HG03432 (cell line): ENCODE results near the gene ADGRG3.

Source experiments
- ATAC-seq: cut with Tn5 transposase; IDR thresholded peaks from one replicate; pipeline ENCODE4 v1.9.1; 2021; ENCODE audit warnings: mild to moderate bottlenecking, moderate library complexity; ENCODE audit not compliant: unreplicated experiment

Gene ADGRG3

DNA sequence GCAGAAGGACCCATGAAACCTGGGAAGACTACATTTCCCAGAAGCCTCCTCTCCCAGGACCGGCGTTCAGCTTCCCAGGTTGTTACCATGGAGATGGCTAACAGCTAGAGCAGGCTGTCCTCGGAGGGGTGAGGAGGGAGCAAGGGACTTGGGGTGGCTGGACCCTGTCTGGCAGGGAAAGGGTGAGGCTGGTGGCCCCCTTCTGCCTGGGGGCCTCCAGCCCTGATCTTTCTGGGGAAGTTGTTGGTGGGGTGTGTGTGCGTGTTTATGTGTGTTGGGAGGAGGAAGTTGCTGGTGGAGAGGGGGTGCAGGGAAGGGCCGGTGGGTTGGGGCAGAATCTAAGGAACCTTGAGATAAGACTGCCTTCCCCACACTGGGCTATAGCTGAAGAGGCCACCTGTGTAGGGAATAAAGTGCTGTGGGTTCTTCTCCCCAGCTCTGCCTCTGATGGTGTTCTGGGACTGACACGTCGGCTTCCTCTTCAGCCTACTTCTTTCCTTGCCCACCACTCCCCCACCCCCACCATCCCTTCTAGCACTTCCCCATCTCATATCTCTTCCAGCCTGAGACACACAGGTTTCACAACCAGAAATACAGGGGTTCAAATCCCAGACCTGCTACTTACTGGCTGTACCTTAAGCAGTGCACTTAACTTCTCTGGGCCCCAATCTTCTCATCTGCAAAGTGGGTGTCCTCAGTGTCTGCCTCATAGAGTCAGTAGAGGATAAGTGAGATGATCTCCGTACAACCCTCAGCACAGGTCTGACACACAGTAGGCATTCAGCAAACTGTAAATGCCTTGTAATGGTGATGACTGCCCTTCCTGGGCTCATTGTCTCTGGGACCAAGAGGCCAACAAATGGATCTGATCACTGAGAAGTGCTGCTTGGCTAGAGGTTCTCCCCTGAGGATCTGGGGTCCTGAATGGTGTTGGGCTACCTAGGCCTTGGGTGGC, 26.9 kb downstream of the ADGRG3 start, which contains the start of gene DRC7:
Gene DRC7, plus strand, starts transcription at position 82 of the 955 bp plus-strand sequence. CDS start 3,144 bp downstream, outside the sequence.
- no peak for ATAC-seq

DNA sequence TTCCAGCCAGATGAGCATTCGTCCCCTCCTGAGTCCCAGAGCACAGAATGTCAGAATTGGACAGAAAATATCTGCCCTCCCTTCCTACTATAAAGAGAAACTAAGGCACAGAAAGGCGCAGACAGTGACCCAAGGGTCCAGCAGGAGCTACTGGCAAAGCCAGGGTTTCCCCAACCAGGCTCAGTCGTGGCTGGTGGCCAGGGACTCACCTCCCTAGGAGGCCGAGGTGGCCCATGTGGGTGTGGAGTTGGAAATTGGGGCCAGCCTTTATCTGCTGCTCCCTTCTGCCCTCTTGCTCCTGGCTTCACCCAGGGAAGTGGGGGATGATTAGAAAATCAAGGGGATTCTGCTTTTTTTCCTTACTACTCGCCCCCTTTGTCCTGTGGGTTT, 27.6 kb downstream of the ADGRG3 start:
- ATAC-seq = no peak

DNA sequence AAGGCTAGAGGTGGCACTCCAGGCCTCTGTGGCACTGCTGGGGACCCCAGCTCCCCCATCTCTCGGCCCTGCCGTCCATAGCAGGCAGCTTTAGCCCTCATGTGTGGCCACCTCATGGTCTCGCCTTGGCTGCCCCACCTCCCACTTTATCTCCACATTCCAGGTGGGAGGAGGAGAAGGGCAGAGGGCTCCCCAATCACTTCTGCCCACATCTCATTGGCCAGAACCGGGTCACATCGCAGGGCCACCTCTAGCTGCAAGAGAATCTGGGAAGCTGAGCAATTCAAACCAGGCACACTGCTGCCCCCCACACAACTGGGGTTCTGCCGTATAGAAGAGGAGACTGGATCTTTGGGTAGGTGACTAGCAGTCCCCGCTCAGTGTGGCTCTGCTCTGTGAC, 28.1 kb downstream of the ADGRG3 start:
- ATAC-seq = no peak

DNA sequence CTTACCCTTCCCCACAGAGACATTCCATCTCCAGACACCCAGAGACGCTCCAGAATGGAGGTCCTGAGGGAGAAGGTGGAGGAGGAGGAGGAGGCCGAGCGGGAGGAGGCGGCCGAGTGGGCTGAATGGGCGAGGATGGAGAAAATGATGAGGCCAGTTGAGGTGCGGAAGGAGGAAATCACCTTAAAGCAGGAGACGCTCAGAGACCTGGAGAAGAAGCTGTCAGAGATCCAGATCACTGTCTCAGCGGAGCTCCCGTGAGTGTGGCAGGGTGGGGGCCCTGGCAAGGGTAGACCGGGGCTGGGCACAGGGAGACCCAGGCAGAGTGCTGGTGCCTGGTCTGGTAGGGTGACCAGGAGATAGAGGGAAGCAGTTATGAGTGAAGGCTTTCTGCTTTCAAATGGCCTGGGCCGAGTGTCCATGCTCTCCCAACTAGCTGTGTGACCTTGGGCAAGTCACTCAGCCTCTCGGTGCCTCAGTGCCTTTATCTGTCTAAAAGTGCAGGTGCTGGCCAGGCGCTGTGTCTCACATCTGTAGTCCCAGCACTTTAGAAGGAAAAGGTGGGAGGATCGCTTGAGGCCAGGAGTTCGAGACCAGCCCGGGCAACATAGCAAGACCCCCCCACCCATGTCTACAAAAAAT, 29.9 kb downstream of the ADGRG3 start:
- no peak for ATAC-seq

DNA sequence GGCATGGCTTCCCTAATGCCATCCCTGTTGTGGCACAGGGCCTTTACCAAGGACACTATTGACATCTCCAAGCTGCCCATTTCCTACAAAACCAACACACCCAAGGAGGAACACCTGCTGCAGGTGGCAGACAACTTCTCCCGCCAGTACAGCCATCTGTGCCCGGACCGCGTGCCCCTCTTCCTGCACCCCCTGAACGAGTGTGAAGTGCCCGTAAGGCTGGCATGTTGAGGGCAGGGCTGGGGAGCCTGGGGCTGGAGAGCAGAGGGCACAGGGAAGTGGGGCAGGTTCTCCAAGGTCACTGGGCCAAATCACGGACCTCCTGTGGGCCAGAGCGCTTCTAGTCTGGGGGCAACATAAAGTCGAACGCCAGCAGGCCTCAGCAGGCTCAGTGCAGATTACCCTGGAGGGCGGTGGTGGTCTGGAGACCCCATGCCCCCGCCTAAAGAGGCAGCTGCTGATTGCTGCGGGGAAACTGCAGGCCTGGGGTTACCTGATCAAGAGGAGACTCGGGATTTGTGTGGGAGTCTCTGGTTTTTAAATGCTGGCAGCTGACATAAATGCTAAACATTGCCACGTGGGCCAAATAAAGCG, 30.8 kb downstream of the ADGRG3 start:
- ATAC-seq = no peak

DNA sequence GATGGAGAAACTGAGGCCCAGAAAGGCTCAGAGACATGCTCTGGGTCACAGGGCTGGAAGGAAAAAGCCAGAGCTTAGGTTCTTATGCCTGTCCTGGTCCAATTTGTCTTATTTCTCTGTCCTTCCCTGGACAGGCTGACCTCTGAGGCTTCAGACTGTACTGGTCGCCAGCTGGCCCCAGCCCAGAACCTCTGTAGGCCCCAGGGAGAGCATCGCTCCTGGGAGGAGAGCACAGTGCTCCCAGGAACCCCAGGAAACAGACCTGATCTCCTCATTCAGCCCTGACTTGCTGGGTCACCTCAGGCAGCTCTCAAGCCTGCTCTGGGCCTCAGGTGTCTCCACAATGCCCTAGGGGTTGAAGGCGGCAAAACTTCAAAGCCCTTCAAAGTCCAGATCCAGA, 31.4 kb downstream of the ADGRG3 start:
- ATAC-seq = no peak

DNA sequence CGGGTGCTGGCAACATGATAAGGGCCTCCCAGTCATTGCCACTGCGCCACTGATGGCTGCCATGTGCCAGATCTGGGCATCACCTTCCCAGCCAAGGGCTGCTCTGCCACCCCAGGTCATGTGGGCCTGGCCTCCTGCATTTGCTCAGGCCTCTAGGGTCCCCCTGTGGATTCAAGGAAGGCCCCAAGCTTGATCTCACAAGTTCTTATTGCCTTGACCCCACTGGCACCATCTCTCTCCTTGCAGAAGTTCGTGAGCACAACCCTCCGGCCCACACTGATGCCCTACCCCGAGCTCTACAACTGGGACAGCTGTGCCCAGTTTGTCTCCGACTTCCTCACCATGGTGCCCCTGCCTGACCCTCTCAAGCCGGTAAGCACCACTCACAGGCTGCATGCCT, 31.8 kb downstream of the ADGRG3 start:
- no peak for ATAC-seq

DNA sequence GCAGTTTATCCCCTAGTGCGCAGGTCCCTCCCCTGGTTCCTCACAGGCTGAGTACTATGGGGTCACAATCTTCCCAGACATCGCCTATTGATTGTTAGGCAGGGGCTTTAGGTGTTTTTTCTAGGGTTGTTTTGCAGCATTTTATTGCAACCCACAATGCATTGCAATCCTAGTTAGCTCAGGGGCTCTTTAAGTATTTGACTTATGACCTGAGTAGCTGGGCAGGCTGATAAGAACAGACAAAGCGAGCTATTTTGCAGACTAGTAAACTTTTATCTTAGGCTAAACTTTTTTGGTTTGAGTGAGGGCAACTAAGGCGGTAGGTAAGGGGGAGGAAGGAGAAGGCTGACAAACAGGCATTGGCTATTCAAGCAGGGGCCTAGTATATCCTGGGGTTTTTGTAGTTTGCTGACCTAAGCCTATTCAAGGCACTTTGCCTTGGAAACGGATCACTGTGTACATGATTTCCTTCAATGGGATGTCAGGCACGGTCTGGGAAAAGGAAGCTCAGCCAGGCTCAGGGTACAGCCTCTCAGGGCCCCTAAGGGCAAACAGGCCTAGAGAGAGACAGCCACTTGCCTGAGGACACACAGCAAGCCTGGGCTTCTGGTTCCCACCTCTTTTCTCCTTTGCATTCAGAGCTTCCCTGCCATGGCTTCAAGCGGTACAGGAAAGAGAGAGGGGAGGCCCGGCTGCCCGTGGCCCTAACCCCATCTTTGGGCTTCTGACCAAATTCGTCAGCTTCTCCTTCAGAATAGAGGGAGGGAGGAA, 32.9 kb downstream of the ADGRG3 start:
- no peak for ATAC-seq

DNA sequence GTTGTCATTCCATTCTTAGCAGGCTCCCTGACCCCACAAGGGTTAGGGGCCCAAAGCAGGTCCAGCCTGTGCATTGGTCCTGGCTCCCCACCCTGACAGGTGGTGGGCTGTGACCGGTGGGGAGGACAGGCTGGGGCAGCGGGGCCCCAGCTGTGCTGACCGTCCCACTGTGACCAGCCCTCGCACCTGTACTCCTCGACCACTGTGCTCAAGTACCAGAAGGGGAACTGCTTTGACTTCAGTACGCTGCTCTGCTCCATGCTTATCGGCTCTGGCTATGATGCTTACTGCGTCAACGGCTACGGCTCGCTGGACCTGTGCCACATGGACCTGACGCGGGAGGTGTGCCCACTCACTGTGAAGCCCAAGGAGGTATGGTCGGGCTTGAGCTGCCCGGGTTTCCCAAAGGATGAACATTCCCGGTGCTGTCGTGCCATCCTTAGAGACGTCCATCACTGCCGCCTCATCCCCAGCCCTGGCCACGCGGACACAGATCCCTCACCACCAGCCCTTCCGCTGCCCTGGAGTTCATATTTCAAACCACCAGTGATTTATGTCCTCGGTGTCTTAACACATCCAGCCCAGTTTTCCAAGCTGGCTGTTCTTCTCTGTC, 33.8 kb downstream of the ADGRG3 start:
- no peak for ATAC-seq

DNA sequence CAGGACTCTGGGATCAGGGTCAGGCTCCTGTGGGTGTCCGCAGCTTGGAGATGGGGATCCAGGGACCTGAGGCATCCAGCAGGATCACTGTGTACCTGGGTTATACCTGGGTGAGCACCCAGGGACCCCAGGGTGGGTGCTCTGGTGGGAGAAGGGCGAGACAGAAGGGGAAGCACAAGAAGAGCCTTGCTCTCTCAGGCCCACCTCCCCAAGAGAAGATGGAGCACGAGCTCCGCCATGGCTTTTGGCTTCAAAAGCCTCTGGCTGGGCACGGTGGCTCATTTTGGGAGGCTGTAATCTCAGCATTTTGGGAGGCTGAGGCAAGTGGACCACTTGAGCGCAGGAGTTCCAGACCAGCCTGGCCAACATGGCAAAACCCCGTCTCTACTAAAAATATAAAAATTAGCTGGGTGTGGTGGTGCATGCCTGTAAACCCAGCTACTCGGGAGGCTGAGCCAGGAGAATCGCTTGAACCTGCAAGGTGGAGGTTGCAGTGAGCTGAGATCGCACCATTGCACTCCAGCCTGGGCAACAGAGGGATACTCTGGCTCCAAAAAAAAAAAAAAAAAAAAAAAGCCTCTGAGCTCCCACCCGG, 35.4 kb downstream of the ADGRG3 start:
- ATAC-seq = no peak

DNA sequence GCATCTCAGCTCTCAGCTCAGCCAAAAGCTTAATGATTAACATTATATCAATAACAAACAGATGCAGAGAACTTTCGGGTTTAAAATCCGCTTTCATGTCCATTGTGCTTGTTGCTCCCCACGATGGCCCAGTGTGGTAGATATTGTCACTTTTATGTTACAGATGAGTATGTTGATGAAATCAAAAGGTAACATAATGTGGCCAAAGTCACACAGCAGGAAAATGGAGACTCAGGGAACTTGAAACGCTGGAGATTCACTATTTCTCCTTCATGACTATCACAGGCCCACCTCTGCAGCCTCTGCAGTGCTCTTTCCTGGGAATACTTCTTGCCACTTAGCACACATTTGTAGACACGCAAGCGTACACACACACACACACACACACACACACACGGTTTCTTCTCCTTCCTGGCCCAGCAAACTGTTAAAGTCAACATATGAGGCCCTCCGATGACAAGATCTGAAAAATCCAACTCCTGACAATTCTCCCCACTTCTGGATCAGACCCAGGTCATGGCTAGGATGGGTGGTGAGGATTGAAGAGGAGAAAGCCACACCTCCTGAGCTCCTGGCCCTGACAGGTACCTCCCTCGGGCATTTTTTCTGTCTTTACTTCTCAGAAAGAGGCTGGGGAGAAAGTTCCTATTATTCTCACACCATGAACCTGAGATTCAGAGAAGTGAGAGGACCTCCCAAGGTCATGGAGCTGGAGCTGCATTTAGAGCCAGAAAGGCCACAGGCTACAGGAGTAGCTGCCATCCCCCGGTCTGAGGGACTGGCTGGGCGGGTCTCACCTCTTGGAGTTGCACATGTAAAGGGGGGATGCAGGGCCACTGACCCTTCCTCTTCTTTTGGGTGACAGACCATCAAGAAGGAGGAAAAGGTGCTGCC, 36.2 kb downstream of the ADGRG3 start:
- ATAC-seq = no peak

DNA sequence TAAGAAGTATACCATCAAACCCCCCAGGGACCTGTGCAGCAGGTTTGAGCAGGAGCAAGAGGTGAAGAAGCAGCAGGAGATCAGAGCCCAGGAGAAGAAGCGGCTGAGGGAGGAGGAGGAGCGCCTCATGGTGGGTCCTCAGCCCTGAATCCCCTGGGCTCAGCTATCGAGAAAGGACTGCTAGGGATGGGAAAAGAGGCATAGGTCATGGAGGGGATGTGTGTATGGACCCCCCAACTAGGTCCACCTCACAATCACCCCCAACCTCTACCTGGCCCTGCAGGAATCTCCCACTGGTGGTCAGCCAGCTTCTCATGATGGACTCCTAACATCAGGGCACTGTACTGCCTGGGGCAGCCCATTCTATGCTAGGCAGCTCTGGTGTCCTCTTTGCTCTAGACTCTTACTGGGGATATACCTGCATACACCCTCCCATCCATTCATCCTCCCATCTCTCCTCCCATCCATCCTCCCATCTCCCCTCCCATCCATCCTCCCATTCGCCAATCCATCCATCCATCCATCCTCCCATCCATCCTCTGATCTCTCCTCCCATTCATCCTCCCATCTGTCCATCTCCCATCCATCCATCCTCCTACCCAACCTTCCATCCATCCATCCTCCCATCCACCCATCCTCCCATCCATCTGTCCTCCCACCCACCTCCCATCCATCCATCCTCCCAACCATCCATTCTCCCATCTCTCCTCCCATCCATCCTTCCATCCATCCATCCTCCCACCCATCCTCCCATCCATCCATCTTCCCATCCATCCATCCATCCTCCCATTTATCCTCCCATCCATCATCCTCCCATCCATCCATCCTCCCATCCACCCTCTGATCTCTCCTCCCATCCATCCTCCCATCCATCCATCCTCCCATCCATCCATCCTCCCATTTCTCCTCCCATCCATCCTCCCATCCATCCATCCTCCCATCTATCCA, 37.1 kb downstream of the ADGRG3 start:
- no peak for ATAC-seq

DNA sequence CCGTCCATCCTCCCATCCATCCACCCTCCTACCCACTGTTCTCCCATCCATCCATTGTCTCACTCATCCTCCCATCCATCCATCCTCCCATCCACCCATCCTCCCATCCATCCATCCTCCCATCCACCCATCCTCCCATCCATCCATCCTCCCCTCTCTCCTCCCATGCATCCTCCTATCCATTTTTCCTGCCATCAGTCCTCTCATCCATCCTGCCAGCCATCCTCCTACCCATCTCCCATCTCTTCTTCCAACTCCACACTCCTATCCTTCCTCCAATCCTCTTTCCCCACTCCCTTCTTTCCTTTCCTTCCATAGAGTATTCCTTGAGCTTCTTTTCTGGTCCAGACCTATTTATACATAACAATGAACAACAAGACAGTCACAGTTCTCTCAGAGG, 38.6 kb downstream of the ADGRG3 start:
- no peak for ATAC-seq

DNA sequence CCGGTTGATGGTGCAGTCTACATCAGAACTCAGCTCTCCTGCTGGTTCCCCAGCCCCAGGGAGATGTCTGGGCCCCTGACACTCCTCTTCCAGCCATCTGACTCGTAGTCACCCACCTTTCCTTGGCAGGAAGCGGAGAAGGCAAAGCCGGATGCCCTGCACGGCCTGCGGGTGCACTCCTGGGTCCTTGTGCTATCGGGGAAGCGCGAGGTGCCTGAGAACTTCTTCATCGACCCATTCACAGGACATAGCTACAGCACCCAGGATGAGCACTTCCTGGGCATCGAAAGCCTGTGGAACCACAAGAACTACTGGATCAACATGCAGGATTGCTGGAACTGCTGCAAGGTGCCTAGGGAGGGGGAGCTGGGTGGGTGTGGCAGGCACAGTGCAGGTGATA, 39.2 kb downstream of the ADGRG3 start:
- ATAC-seq = no peak

DNA sequence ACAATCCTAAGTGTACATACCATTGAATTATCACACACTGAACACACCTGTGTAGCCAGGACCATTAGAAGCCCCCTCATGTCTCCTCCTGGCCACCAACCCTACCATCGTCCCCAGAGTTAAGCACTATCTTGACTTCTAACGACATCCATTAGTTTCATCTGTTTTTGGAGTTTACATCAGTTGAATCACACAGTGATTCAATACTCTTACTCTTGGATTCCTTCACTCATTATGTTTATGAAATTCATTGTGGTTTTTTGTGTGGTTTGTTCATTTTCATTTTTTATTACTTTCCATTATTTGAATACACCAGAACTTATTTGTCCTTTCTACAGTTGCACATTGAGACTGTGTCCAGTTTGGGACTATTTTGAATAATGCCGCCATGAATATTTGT, 40.1 kb downstream of the ADGRG3 start:
- no peak for ATAC-seq

DNA sequence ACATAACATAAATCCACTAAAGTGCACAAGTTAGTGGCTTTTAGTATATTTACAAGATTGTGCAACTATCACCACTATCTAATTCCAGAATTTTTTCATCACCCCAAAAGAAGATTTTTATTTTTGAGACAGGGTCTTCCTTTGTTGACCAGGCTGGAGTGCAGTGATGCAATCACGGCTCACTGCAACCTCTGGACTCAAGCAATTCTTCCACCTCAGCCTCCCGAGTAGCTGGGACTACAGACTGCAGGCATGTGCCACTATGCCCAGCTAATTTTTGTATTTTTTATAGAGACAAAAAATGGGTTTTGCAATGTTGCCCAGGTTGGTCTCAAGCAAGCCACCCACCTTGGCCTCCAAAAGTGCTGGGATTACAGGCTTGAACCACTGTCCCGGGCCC, 41.6 kb downstream of the ADGRG3 start:
- ATAC-seq = no peak

DNA sequence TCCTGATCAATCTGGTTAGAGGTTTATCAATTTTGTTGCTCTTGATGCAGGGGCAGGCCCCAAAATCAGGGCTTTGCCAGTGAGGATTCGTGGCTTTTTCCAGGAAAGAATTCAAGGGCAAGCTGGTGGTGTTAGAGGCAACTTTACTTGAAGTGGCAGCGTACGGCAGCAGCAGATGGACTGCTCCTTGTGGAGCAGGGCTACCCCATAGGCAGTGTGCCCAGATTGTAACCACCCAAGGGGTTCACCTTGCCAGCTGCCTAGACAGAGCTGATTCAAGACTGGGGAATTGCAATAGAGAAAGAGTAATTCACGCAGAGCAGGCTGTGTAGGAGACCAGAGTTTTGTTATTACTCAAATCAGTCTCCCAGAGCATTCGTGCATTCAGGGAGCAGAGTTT, 43.2 kb downstream of the ADGRG3 start:
- no peak for ATAC-seq

DNA sequence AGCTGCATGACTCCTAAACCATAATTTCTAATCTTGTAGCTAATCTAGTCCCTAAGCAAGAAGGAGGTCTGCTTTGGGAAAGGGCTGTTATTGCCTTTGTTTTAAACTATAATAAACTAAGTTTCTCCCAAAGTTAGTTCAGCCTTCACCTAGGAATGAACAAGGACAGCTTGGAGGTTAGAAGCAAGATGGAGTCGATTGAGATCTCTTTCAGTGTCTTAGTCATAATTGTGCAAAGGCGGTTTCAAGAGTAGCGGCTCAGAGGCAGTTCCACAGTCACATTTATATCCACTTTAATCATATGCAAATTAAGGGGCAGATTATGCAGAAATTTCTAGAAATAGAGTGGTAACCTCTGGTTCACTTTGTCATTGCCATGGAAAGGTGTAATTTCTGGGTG, 43.9 kb downstream of the ADGRG3 start:
- ATAC-seq = no peak
